ENCODE results near the gene CDKN2B-AS1.

- TF ChIP-seq CTCF (IDR thresholded peaks at IDR 0.05; ENCODE audit: poor library complexity, severe bottlenecking) (no peak), RAD21 (conservative IDR thresholded peaks at IDR 0.05) (no peak), EZH2 (IDR thresholded peaks at IDR 0.05; ENCODE audit: borderline replicate concordance, insufficient read depth, low read length, poor library complexity, severe bottlenecking) (no peak), MXI1 (conservative IDR thresholded peaks at IDR 0.05; ENCODE audit: poor library complexity, severe bottlenecking) (no peak), EP300 (conservative IDR thresholded peaks at IDR 0.05; ENCODE audit: poor library complexity, severe bottlenecking) (no peak)
- TF ChIP-seq, protein P1, sequence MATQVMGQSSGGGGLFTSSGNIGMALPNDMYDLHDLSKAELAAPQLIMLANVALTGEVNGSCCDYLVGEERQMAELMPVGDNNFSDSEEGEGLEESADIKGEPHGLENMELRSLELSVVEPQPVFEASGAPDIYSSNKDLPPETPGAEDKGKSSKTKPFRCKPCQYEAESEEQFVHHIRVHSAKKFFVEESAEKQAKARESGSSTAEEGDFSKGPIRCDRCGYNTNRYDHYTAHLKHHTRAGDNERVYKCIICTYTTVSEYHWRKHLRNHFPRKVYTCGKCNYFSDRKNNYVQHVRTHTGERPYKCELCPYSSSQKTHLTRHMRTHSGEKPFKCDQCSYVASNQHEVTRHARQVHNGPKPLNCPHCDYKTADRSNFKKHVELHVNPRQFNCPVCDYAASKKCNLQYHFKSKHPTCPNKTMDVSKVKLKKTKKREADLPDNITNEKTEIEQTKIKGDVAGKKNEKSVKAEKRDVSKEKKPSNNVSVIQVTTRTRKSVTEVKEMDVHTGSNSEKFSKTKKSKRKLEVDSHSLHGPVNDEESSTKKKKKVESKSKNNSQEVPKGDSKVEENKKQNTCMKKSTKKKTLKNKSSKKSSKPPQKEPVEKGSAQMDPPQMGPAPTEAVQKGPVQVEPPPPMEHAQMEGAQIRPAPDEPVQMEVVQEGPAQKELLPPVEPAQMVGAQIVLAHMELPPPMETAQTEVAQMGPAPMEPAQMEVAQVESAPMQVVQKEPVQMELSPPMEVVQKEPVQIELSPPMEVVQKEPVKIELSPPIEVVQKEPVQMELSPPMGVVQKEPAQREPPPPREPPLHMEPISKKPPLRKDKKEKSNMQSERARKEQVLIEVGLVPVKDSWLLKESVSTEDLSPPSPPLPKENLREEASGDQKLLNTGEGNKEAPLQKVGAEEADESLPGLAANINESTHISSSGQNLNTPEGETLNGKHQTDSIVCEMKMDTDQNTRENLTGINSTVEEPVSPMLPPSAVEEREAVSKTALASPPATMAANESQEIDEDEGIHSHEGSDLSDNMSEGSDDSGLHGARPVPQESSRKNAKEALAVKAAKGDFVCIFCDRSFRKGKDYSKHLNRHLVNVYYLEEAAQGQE (IDR thresholded peaks at IDR 0.05; ENCODE audit: borderline replicate concordance) = no peak
Measured at GRCh38 chr9:21958833-21959232, 35.8 kb upstream of the CDKN2B-AS1 start.

Measured in neural cell (in vitro differentiated cells).